ENCODE data around the gene DMXL2. TPM values are rescaled to one million over a fixed set of nuclear protein-coding genes. Genes with fewer than 3 reads are reported as not detected.
"Not testable (repeated sequence)": the region's sequence is repeated elsewhere in the genome, so short reads cannot be mapped to it uniquely, and the experiment has no call there.

DMXL2 gene
- total and polyA plus RNA-seq, 2 donors: 18.9 to 34.8 TPM

DNA sequence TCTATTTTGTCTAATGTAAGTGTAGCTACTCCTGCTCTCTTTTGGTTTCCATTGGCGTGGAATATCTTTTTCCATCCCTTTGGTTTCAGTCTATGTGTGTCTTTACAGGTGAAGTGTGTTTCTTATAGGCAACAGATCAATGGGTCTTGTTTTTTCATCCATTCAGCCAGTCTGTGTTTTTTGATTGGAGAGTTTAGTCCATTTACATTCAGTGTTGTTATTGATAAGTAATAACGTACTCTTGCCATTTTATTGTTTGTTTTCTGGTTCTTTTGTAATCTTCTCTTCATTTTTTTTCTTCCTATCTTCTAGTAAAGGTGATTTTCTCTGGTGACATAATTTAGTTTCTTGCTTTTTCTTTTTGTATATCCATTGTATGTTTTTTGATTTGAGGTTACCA lies 184.0 kb downstream of the DMXL2 start:
- Histone ChIP-seq H3K27me3 (ENCODE audit: control insufficient read depth in 2 of 2, insufficient read depth in 1 of 2, low read length in 1 of 2) (no peaks in the 10 kb centered on the region), H3K4me1 (ENCODE audit: control insufficient read depth in 2 of 2, insufficient read depth in 2 of 2, low read length in 2 of 2) (no peaks in the 10 kb centered on the region), H3K9me3 (ENCODE audit: control insufficient read depth in 2 of 2, insufficient read depth in 1 of 2, low read length in 1 of 2) (no peaks in the 10 kb centered on the region), H3K4me3 (ENCODE audit: low read length in 2 of 2) (no peak overlapping the region), H3K27ac (ENCODE audit: low read depth in 1 of 2, low read length in 1 of 2) (no peak overlapping the region), H3K36me3 (ENCODE audit: control insufficient read depth in 2 of 2, insufficient read depth in 2 of 2, low read length in 1 of 2) (no peaks in the 10 kb centered on the region)
- WGBS: 92% methylated on average over 2 of the region's 2 CpGs
- no peak for DNase-seq (ENCODE audit: low read depth in 6 of 9, low spot score in 9 of 9)

DNA sequence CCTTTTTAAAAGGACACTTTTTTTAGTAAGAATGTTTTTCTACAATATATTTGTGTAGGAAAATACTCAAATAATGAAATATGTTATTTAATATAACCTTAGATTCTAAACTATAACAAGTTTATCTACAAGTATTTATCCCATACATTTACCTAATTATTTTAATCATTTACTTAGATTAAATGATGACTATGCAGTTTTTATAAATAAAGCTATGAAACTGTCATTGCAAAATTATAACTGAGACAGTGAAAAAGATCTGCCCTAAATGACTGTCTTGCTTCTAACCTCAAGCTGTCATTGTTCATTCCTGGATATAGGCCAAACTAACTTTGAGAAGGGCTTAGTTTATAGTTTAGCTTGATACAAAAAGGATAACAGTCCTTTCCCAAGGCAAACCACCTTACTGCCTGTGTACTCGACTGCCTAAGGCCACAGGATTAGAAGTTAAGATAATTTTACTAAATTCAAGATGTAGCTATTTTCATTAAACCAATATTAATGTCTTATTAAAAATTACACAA lies 197.0 kb downstream of the DMXL2 start:
- Histone ChIP-seq H3K4me3 (ENCODE audit: low read length in 2 of 2) (no peak overlapping the region), H3K36me3 (ENCODE audit: control insufficient read depth in 2 of 2, insufficient read depth in 2 of 2, low read length in 1 of 2) (no peaks in the 10 kb centered on the region), H3K27me3 (ENCODE audit: control insufficient read depth in 2 of 2, insufficient read depth in 1 of 2, low read length in 1 of 2) (no peaks in the 10 kb centered on the region), H3K4me1 (ENCODE audit: control insufficient read depth in 2 of 2, insufficient read depth in 2 of 2, low read length in 2 of 2) (no peaks in the 10 kb centered on the region), H3K9me3 (ENCODE audit: control insufficient read depth in 2 of 2, insufficient read depth in 1 of 2, low read length in 1 of 2) (no peaks in the 10 kb centered on the region), H3K27ac (ENCODE audit: low read depth in 1 of 2, low read length in 1 of 2) (no peak overlapping the region)
- WGBS: 75% methylated on average over 1 of the region's 1 CpG
- DNase-seq (ENCODE audit: low read depth in 6 of 9, low spot score in 9 of 9): no peak

- no peaks in the 10 kb centered on the region for H3K27me3 ChIP-seq (ENCODE audit: control insufficient read depth in 2 of 2, insufficient read depth in 1 of 2, low read length in 1 of 2)
- no peak overlapping the region for H3K27ac ChIP-seq (ENCODE audit: low read depth in 1 of 2, low read length in 1 of 2)
- no peaks in the 10 kb centered on the region for H3K4me1 ChIP-seq (ENCODE audit: control insufficient read depth in 2 of 2, insufficient read depth in 2 of 2, low read length in 2 of 2)
- 97% methylated on average over 1 of the region's 1 CpG for WGBS
- no peak overlapping the region for H3K4me3 ChIP-seq (ENCODE audit: low read length in 2 of 2)
- DNase-seq (ENCODE audit: low read depth in 6 of 9, low spot score in 9 of 9): no peak
- H3K36me3 ChIP-seq (ENCODE audit: control insufficient read depth in 2 of 2, insufficient read depth in 2 of 2, low read length in 1 of 2): no peaks in the 10 kb centered on the region
- no peaks in the 10 kb centered on the region for H3K9me3 ChIP-seq (ENCODE audit: control insufficient read depth in 2 of 2, insufficient read depth in 1 of 2, low read length in 1 of 2)
Observed at GRCh38 chr15:51424780-51425179, 197.8 kb downstream of the DMXL2 start.

DNA sequence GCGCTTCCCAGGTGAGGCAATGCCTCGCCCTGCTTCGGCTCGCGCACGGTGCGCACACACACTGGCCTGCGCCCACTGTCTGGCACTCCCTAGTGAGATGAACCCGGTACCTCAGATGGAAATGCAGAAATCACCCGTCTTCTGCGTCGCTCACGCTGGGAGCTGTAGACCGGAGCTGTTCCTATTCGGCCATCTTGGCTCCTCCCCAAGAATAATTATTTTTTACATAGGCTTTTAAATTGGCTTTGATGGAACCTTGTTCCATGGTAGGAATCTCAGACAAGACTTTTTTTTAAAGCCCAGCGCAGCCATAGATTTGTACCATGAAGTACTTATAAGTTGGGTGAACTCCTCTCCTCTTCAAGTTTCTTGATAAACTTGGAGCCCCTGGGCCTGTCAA lies 199.5 kb downstream of the DMXL2 start:
- H3K9me3 ChIP-seq (ENCODE audit: control insufficient read depth in 2 of 2, insufficient read depth in 1 of 2, low read length in 1 of 2); H3K4me3 ChIP-seq (ENCODE audit: low read length in 2 of 2); H3K4me1 ChIP-seq (ENCODE audit: control insufficient read depth in 2 of 2, insufficient read depth in 2 of 2, low read length in 2 of 2); DNase-seq (ENCODE audit: low read depth in 6 of 9, low spot score in 9 of 9); H3K27ac ChIP-seq (ENCODE audit: low read depth in 1 of 2, low read length in 1 of 2); H3K27me3 ChIP-seq (ENCODE audit: control insufficient read depth in 2 of 2, insufficient read depth in 1 of 2, low read length in 1 of 2); H3K36me3 ChIP-seq (ENCODE audit: control insufficient read depth in 2 of 2, insufficient read depth in 2 of 2, low read length in 1 of 2): not testable (repeated sequence)
- 95% methylated on average over 7 of the region's 16 CpGs for WGBS

DNA sequence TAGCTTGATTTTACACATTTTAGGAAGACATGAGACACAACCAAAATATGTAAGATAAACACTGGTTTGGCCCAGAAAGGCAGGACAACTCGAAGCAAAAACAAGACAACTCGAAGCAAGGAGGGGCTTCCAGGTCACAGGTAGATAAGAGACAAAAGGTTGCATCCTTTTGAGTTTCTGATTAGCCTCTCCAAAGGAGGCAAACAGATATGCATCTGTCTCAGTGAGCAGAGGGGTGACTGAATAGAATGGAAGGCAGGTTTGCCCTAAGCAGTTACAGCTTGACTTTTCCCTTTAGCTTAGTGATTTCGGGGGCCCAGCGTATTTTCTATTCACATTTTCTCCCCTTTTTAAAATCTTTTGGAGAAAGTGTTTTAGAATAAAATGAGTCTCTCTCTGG lies 206.4 kb downstream of the DMXL2 start:
- H3K27ac ChIP-seq (ENCODE audit: low read depth in 1 of 2, low read length in 1 of 2): no peak overlapping the region
- H3K4me1 ChIP-seq (ENCODE audit: control insufficient read depth in 2 of 2, insufficient read depth in 2 of 2, low read length in 2 of 2): no peaks in the 10 kb centered on the region
- no peaks in the 10 kb centered on the region for H3K36me3 ChIP-seq (ENCODE audit: control insufficient read depth in 2 of 2, insufficient read depth in 2 of 2, low read length in 1 of 2)
- H3K9me3 ChIP-seq (ENCODE audit: control insufficient read depth in 2 of 2, insufficient read depth in 1 of 2, low read length in 1 of 2): no peaks in the 10 kb centered on the region
- H3K27me3 ChIP-seq (ENCODE audit: control insufficient read depth in 2 of 2, insufficient read depth in 1 of 2, low read length in 1 of 2): no peaks in the 10 kb centered on the region
- no peak overlapping the region for H3K4me3 ChIP-seq (ENCODE audit: low read length in 2 of 2)
- no peak for DNase-seq (ENCODE audit: low read depth in 6 of 9, low spot score in 9 of 9)
- WGBS: 72% methylated on average over 4 of the region's 4 CpGs

- Histone ChIP-seq H3K4me1 (ENCODE audit: control insufficient read depth in 2 of 2, insufficient read depth in 2 of 2, low read length in 2 of 2) (no peaks in the 10 kb centered on the region), H3K36me3 (ENCODE audit: control insufficient read depth in 2 of 2, insufficient read depth in 2 of 2, low read length in 1 of 2) (no peaks in the 10 kb centered on the region), H3K27ac (ENCODE audit: low read depth in 1 of 2, low read length in 1 of 2) (no peak overlapping the region), H3K27me3 (ENCODE audit: control insufficient read depth in 2 of 2, insufficient read depth in 1 of 2, low read length in 1 of 2) (no peaks in the 10 kb centered on the region), H3K4me3 (ENCODE audit: low read length in 2 of 2) (no peak overlapping the region), H3K9me3 (ENCODE audit: control insufficient read depth in 2 of 2, insufficient read depth in 1 of 2, low read length in 1 of 2) (no peaks in the 10 kb centered on the region)
- no peak for DNase-seq (ENCODE audit: low read depth in 6 of 9, low spot score in 9 of 9)
- WGBS: 94% methylated on average over 4 of the region's 4 CpGs
Observed at GRCh38 chr15:51414256-51414860, 208.2 kb downstream of the DMXL2 start.

DNA sequence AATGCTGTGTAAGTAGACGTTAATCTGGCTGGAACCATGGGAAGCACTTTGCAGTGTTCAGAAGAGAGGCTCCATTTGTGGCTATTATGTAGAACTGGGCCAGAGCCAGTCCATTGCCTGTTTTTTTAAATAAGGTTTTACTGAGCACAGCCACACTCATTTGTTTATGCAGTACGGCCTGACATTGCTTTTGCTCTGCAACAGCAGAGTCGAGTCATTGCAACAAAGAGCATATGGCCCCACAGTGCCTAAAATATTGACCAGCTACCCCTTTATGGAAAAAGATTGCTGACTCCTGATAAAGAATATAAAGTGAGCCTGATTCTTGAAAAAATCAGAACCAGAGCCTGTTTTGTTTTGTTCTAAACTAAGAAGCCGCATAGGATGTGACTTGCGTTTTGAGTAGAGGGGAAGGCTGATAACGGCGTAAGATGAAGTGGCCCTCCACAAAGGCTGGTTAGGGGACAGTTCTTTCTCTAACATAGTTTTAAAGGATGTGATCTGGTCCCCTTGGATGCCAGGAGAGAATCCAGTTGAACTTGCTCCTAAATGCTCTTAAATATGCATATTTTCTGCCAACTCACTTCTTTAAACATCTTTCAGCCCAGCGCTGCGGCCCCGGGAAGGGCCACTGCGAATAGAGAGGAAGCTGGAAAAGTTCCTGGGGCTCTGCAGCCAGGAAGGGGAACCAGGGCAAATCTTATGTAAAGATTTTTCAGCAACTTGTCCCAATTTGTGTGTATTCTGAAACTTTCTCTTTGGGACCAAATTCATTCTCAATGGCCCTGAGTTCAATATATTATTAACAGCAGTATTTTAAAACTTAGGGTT lies 216.7 kb downstream of the DMXL2 start:
- H3K4me1 ChIP-seq (ENCODE audit: control insufficient read depth in 2 of 2, insufficient read depth in 2 of 2, low read length in 2 of 2): no peaks in the 10 kb centered on the region
- no peak overlapping the region for H3K27ac ChIP-seq (ENCODE audit: low read depth in 1 of 2, low read length in 1 of 2)
- DNase-seq (ENCODE audit: low read depth in 6 of 9, low spot score in 9 of 9): no peak
- no peak overlapping the region for H3K4me3 ChIP-seq (ENCODE audit: low read length in 2 of 2)
- H3K9me3 ChIP-seq (ENCODE audit: control insufficient read depth in 2 of 2, insufficient read depth in 1 of 2, low read length in 1 of 2): no peaks in the 10 kb centered on the region
- no peaks in the 10 kb centered on the region for H3K36me3 ChIP-seq (ENCODE audit: control insufficient read depth in 2 of 2, insufficient read depth in 2 of 2, low read length in 1 of 2)
- 57% methylated on average over 11 of the region's 11 CpGs for WGBS
- H3K27me3 ChIP-seq (ENCODE audit: control insufficient read depth in 2 of 2, insufficient read depth in 1 of 2, low read length in 1 of 2): peaks cover 0 to 2% of the 10 kb centered on the region in 2 donors

DNA sequence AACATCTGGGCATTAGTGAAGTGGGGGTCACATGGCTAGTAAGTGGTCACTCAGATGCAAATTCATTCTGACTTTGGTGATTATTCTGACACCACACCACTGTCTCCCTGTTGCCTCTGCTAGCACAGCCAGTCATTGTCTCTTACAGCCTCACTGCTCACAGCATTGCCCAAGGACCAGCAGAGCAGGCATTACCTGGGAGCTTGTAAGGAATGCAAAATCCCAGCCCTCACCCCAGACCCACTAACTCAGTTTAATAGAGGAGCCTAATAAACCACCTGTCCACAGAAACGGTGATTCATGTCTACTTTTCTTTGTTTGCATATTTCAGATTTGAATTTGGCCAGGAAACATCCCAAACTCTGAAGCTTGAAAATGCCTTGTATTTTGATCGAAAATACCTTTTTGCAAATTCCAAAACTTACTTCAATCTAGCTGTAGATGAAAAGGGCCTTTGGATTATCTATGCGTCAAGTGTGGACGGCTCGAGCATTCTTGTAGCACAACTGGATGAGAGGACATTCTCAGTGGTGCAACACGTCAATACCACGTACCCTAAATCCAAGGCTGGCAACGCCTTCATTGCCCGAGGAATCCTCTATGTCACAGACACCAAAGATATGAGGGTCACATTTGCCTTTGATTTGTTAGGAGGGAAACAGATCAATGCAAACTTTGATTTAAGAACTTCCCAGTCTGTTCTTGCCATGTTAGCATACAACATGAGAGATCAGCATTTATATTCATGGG lies 218.4 kb downstream of the DMXL2 start:
- Histone ChIP-seq H3K9me3 (ENCODE audit: control insufficient read depth in 2 of 2, insufficient read depth in 1 of 2, low read length in 1 of 2) (no peaks in the 10 kb centered on the region), H3K36me3 (ENCODE audit: control insufficient read depth in 2 of 2, insufficient read depth in 2 of 2, low read length in 1 of 2) (no peaks in the 10 kb centered on the region), H3K27me3 (ENCODE audit: control insufficient read depth in 2 of 2, insufficient read depth in 1 of 2, low read length in 1 of 2) (peaks cover 0 to 2% of the 10 kb centered on the region in 2 donors), H3K4me1 (ENCODE audit: control insufficient read depth in 2 of 2, insufficient read depth in 2 of 2, low read length in 2 of 2) (no peaks in the 10 kb centered on the region), H3K27ac (ENCODE audit: low read depth in 1 of 2, low read length in 1 of 2) (no peak overlapping the region), H3K4me3 (ENCODE audit: low read length in 2 of 2) (no peak overlapping the region)
- WGBS: 96% methylated on average over 9 of the region's 9 CpGs
- no peak for DNase-seq (ENCODE audit: low read depth in 6 of 9, low spot score in 9 of 9)

Measured in thymus (tissue), 11 donors.